GM12873 (cell line): ENCODE results near the gene HS6ST1.

Experiments used
- TF ChIP-seq, protein P1 (sequence below): IDR thresholded peaks from 2 replicates; pipeline ENCODE4 v1.5.1; 2012; ENCODE audit warnings: low read depth, mild to moderate bottlenecking, moderate library complexity, low read length, control low read depth; ENCODE audit not compliant: insufficient read depth; ENCODE audit errors: missing control alignments

Gene HS6ST1

DNA sequence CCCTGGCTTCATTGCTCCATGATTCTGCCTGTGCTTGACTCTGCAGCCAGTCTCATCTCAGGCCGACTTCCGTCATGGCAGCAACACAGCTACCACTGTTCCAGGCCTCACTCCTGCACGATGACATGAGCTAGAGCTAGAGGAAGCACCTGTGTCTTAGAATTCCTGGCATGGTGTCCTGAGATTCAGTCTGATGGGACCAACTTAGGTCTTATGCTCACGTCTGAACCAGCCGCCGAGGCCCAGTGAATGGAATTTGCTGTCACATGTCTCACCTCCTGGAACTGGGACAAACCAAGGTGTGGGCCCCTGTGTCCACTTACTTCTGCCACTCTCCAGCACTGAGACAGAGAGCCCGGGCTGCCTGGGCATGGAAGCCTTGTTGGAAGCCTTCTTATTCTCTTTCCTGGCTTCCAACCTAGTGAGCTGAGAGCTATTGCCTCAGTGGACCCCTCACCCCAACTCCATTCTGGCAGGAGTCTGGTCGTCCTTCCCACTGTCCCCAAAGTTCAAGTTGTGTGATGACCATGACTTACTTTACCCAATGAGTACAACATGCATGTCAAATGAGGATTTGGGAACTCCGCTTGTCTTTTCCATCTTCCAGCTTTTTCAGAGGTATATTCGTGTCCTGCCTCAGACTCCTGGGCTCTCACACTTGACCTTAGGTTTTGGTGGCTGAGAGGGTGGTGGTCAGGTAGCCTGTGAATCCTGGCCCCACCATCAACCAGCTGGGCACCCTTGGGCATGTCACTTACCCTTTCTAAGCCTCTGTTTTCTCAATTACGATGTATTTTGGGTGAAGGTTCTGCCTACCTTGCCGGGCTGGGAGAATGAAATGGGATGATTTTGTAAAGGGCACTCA, 39.1 kb upstream of the HS6ST1 start:
- TF ChIP-seq, protein P1, sequence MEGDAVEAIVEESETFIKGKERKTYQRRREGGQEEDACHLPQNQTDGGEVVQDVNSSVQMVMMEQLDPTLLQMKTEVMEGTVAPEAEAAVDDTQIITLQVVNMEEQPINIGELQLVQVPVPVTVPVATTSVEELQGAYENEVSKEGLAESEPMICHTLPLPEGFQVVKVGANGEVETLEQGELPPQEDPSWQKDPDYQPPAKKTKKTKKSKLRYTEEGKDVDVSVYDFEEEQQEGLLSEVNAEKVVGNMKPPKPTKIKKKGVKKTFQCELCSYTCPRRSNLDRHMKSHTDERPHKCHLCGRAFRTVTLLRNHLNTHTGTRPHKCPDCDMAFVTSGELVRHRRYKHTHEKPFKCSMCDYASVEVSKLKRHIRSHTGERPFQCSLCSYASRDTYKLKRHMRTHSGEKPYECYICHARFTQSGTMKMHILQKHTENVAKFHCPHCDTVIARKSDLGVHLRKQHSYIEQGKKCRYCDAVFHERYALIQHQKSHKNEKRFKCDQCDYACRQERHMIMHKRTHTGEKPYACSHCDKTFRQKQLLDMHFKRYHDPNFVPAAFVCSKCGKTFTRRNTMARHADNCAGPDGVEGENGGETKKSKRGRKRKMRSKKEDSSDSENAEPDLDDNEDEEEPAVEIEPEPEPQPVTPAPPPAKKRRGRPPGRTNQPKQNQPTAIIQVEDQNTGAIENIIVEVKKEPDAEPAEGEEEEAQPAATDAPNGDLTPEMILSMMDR = no peak

DNA sequence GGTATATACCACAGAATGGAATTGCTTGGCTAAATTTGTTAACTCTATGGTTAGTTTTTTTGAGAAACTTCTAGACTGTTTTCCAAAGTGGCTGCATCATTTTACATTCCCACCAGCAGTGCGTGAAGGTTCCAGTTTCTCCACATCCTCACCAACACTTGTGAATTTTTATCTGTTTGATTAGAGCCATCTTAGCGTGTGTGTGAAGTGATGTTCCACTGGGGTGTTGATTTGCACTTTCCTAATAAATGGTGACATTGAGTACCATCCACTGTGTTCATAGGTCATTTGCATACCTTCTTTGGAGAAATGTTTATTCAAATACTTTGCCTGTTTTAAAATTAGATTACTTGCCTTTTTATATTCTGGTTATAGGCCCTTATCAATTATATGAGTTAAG, 37.5 kb upstream of the HS6ST1 start:
- TF ChIP-seq, protein P1 = no peak

- TF ChIP-seq, protein P1 = no peak
Measured at GRCh38 chr2:128354726-128355470, 36.2 kb upstream of the HS6ST1 start.

DNA sequence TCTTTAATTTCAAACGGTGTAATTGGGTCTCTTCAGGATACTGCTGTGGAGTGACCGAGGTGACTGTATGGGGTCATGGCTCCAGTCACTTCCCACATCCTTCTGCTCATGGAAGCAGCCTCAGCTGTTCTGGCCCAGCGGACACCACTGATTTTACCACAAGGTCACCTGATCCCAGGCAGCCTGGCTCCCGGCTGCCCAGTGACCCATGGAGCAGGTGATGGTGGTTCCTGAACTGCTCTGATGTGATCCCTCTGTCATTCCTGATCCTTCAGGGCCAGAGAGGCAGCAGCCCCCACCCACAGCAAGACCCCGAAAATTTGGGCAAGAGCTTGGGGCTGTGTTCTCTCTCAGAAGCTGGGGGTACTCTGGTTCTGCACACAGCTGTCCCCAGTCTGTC, 35.5 kb upstream of the HS6ST1 start:
- TF ChIP-seq, protein P1 = no peak

DNA sequence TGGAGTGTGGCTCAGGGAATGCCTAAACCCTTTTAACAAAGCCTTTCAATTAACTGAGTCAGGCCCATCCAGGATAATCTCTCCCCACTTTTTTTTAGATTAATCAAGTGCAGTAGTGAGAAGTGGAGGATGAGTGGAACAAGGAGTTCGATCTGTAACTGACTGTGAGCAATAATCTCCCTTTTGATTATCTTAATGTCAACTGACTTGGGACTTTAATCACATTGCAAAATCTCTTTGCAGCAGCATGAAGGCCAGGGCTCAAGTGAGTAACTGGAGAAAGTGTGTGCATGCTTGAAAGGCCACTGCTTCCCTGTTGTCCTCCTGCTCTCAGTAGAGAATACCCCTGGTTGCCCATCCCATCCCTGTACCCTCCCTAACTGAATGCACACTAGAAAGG, 32.1 kb upstream of the HS6ST1 start:
- TF ChIP-seq, protein P1 = no peak

GRCh38 chr2:128348701-128349100, 30.0 kb upstream of the HS6ST1 start:
- TF ChIP-seq, protein P1 = no peak

GRCh38 chr2:128347701-128348539, 29.3 kb upstream of the HS6ST1 start:
- TF ChIP-seq, protein P1 = no peak
